HG02678 (cell line): Measurements from ENCODE around the gene IDH3B.

Experiments used
- ATAC-seq: cut with Tn5 transposase; IDR thresholded peaks from one replicate; pipeline ENCODE4 v1.9.1; 2021; ENCODE audit warnings: mild to moderate bottlenecking, moderate library complexity; ENCODE audit not compliant: unreplicated experiment

IDH3B gene

GRCh38 chr20:2624190-2624589, 39.8 kb downstream of the IDH3B start:
- ATAC-seq, result no peak

DNA sequence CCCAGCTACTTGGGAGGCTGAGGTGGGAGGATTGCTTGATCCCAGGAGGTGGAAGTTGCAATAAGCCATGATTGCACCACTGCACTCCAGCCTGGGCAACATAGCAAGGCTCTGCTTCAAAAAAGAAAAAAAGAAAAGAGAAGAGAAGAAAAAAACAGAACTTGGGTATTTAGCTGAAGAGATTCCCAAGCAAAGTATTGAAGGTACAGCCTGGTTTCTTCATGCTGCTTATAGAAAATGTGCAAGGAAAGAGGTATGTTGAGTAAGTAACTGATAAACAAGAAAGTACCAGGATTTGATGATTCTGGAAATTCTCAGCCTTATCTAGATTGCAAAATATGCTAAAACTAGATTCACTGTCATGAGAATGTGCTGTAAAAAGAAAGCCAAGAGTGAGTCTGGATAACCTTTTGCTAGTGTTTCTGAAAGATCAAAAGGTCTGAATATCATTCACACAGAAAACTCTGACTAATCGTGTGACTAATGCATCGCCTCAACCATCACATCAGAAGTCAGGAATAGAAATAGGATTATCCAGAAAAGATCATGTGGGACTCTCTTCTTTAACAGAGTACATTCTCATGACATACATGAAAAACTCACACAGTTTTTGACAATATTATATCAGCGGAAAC, 43.9 kb downstream of the IDH3B start:
- ATAC-seq, result no peak

- ATAC-seq, result no peak
Observed at GRCh38 chr20:2619337-2619736, 44.7 kb downstream of the IDH3B start.

DNA sequence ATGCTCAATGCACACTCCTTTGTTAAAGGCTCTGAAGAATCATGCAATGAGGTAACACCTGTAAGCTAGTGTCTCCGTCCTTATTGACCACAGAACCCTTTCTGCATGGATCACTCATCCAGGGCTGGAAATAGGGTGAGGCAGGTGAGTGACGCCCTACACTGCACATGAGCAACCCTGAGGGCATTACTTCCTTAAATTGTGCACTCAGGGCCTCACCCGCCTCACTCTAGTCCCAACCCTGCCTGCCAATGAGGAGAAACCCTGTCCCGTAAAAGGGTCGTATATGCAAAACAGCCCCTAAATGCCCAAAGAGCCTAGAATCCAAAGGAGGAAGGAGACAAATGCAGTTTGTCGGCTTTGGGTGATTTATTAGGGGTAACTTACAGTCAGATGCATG, 45.2 kb downstream of the IDH3B start:
- ATAC-seq, result no peak

GRCh38 chr20:2617099-2617714, 46.8 kb downstream of the IDH3B start:
- ATAC-seq, result no peak

DNA sequence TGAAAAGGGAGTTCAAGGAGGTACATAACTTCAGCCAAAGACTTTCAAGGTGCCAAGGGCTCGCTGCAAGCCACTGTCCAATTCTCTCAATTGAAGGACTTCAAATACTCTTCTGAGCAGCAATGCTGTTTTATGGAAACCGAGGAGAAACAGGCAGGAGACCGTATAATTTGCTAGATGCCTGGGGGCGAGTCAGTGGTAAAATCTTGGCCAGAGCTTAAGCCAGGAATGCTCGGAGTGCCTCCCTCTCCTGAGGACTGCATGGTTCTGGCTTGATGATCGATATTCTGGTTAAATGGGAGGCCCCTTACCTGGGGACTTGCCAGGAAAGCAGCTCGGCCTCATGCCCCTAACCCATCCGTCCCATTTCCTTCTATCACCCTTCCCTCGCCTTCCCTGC, 47.4 kb downstream of the IDH3B start:
- ATAC-seq, result no peak

DNA sequence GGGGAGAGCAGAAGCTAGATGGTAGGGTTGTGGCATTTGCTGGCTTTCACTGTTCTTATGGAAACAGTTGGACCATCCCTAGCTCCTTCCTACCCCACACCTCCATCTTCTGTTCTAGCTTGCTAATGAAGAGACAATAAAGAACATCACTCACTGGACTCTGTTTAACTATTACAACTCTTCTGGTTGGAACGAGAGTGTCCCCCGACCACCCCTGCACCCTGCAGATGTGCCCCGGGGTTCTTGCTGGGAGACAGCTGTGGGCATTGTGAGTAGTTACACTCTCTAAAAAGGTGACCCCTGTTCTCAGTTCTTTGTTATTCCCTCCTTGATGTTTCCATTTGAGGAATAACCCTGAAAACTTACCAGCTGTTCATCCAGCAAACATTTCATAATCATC, 51.9 kb downstream of the IDH3B start:
- no peak for ATAC-seq

GRCh38 chr20:2610941-2611720, 52.9 kb downstream of the IDH3B start:
- ATAC-seq, result no peak

DNA sequence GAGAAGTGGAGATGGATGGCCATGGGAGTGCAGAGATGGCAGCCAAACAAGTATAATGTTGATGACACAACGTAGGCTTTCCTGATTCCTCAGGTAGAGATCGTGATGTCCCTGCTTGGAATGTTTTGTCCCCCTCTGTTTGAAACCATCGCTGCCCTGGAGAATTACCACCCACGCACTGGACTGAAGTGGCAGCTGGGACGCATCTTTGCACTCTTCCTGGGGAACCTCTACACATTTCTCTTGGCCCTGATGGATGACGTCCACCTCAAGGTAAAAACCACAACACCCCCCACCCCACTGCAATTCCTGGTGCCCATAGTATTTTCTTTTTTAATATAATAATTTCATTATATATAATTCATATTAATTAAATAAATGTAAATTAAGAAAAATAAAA, 53.7 kb downstream of the IDH3B start:
- ATAC-seq, result no peak
